Fibroblast of skin of scalp (primary cell): ENCODE results near the gene KLF8. TPM values are rescaled to one million over a fixed set of nuclear protein-coding genes. Genes with fewer than 3 reads are reported as not detected.
"Not testable (repeated sequence)": the region's sequence is repeated elsewhere in the genome, so short reads cannot be mapped to it uniquely, and the experiment has no call there.

ENCODE experiments used
- DNase-seq: peaks from one replicate; pipeline ENCODE4 v3.0.0-alpha.2; 2013
- polyA plus RNA-seq, 2 experiments: library from polyadenylated mRNA; unstranded; fragments of 120-200 nt; gene quantifications; one replicate each; pipeline ENCODE4 v1.2.1, GENCODE V29; 2013; ENCODE audit not compliant: insufficient read length in 2 of 2

The KLF8 gene
- 0.61 TPM for polyA plus RNA-seq (2013, experiment 1 of 2; ENCODE audit: insufficient read length)
- 1.1 TPM for polyA plus RNA-seq (2013, experiment 2 of 2; ENCODE audit: insufficient read length)

DNA sequence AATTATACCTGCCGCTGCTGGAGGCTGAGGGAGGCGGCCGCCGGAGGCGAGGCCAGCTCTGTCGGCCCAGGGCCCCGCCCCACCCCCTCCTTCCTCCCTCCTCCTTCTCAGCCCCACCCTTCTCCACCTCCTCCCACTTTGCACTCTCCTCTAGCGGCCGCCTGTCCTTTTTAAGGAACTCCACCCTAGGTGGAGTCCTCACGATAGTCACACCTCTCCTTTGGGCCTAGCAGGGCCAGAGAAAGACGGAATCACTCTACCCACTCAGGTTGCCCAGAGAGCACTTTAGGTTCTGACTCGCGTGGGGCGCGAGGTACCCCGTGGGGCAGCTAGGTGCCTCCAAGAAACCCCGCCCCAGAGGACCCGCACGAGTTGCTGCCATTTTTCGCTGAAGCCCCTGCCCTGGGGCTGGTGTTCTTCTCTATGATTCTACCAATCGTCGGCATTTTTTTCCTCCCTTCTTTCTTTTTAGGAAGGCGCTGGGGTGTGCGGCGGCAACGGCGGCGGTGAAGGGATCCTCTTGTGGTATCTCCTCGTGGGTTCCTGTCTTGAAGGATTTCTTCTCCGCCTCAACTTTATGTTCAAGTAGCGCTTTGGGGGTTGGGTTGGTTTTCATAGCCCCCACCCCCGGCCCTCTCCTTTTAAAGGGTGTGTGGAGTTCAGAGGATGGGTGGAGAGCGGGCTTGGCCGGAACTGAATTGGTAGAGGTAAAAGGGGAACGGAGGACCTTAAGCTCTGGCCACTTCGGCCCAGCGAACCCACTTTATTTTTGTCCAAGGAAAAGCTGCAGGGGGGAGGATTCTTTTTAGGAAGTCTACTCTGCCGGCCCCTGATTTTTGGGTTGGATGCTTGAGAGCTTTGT, at the start of gene KLF8:
Gene KLF8 (plus strand): TSS at position 136 of the 862 bp plus-strand sequence. CDS start 979 bp downstream, outside the sequence.
- DNase-seq, result peak; percentile 4

- not testable (repeated sequence) for DNase-seq
Measured at GRCh38 chrX:56206945-56207344, 25.2 kb upstream of the KLF8 start.

- no peak for DNase-seq
Measured at GRCh38 chrX:56211701-56212100, 20.5 kb upstream of the KLF8 start.

GRCh38 chrX:56216332-56216731, 15.8 kb upstream of the KLF8 start:
- no peak for DNase-seq

GRCh38 chrX:56219700-56220099, 12.5 kb upstream of the KLF8 start:
- no peak for DNase-seq

GRCh38 chrX:56221101-56221500, 11.1 kb upstream of the KLF8 start:
- DNase-seq, result no peak

DNA sequence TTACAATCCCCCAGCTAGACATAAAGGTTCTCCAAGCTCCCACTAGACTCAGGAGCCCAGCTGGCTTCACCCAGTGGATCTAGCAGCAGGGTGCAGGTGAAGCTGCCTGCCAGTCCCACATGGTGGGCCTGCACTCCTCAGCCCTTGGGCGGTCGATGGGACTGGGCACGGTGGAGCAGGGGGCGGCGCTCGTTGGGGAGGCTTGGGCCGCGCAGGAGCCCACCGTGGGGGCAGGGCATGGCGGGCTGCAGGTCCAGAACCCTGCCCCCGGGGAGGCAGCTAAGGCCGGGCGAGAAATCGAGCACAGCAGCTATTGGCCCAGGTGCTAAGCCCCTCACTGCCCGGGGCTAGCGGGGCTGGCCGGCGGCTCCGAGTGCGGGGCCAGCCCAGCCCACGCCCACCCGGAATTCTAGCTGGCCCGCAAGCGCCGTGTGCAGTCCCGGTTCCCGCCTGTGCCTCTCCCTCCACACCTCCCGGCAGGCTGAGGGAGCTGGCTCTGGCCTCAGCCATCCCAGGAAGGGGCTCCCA, 9.6 kb upstream of the KLF8 start:
- DNase-seq, result no peak

DNA sequence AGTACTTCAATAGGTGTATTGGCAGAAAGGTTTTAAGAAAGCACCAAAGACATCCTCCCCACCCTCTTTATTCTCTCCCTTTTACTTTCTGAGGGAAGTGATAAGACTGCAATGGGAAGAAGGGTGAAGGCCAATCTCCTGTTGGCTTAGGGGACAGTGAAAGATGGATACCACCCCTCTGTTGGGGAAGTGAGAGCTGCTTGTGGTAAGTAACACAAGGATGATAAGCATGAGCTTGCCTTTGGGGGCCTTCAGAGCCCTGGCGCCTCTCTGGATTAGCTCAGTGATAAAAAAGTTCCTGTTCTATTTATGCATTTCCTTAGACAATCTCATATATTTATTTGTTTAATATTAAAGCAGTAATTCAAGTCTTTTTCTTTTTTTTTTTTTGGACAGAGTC, 5.2 kb upstream of the KLF8 start:
- no peak for DNase-seq

- DNase-seq, result no peak
Measured at GRCh38 chrX:56228914-56229313, 3.2 kb upstream of the KLF8 start.

- DNase-seq, result no peak
Measured at GRCh38 chrX:56231537-56232090, 542 bp upstream of the KLF8 start.

DNA sequence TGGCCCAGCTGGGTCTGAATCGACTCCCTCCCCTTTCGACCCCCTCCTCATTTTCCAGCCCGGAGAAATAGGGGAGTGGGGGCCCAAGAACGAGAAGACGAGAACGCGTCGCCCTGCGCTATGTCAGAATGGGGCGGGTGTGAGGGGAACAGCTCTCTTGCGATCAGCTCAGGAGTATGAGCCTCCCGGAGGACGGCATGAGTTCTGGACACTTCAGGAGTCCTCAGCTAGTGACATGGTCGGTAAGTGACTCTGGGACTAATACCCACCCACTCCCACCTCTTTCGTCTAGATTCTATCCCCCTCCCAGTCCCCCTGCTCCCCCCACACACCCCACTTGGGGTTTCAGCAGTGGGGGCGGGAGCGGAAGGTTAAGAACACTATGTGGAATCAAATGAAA, 944 bp downstream of the KLF8 start:
- no peak for DNase-seq

- peak; percentile 12 for DNase-seq
Measured at GRCh38 chrX:56233682-56234081, 1.5 kb downstream of the KLF8 start.

DNA sequence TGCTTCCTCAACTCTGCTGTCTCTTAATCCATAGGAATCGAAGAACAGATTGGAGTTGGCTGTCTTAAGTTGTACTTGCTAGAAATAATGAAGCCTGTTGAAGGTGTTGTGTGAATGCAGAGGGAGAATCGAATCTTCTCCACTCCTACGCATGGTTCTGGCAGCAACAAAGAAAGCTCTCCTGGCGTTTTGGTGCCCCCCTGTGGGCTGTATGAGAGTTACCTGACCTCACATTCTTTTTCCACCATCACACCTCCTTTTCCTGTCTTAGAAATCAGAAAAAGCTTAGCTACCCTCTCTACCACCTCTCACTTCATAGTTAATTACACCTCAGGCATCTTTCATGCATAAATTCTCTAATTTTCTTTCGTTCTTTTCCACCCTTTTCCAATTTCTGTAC, 16.3 kb downstream of the KLF8 start:
- DNase-seq, result peak; percentile 23

GRCh38 chrX:56253832-56254703, 21.9 kb downstream of the KLF8 start:
- DNase-seq, result no peak

DNA sequence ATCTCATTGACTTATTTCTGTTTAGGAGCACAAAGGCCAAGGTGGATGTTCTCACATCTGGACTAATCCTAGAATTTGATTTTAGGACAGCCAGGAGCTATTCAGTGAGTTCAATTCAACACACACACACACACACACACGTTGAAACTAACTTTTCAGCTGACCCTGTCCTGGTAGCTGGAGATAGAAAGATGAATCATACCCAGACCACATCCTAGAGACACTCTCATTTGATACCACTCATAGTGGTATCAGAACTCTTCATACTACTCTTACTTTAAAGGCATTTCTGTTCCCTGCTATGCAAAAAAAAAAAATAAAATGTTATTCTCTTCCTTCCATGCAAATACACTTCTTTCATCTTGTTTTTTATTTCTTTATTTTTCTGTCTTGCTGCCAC, 36.7 kb downstream of the KLF8 start:
- peak; percentile 0 for DNase-seq

GRCh38 chrX:56278692-56279091, 46.5 kb downstream of the KLF8 start:
- DNase-seq, result no peak

DNA sequence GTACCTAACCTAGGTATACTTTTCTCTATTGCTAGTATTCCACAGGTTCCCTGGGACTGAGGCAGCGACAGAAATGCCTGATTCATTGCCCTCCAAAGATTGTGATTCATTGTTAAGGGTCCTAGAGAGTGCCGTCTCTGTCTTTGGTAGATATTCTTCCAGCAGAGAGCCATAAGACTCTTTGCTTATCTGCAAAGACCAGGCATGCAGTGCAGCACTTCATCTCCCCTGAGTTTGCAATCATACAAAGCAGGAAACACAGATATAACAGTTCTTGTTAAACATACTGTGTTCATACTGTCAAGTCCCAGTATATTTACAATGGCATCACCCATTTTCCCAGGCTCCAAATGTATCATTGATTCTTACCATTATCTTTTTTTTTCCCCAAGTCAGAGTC, 47.7 kb downstream of the KLF8 start:
- no peak for DNase-seq

DNA sequence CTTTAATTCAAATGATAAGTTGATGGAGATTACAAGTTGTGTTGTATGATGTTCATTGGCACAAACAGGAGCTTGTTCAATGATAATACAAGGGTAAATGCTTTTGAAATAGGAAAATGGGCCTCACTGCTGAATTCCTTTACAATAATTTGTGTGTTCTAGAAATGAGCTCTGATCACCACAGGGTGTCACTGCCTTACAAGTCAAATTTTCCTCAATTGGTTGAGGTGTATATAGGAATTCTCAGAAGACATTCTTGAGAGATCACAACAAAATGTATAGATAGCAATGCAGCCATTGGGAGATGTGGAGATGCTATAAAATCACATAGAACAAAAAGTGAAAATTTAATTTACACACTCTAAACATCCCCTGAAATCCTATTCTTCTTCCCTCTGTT, 49.6 kb downstream of the KLF8 start:
- DNase-seq, result peak; percentile 7

DNA sequence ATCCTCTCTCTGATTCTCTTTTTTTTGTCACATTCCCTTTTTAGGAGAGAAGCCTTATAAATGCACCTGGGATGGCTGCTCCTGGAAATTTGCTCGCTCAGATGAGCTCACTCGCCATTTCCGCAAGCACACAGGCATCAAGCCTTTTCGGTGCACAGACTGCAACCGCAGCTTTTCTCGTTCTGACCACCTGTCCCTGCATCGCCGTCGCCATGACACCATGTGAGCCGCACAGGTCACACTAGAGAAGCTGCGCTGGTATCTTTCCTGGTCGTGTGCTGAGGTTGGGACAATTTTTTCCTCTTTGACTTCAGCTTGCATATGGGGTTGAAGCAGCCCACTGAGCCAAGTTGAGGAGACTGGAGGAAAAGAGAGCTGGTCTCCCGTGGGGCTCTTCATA, 52.1 kb downstream of the KLF8 start:
- DNase-seq, result no peak

DNA sequence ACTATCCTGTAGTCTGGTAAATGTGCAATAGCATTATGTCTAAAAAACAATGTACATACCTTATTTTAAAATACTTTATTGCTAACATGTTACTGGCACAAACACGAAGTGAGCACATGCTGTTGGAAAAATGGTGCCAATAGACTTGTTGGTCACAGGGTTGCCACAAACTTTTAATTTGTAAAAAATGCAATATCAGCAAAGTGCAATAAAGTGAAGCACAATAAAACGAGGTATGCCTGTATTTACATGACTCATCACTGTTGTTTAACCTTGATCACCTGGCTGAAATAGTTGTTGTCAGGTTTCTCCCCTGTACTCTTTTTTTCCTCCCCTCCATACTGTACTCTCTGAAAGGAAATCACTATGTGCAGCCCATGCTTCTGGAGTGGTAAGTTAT, 56.5 kb downstream of the KLF8 start:
- DNase-seq, result no peak

DNA sequence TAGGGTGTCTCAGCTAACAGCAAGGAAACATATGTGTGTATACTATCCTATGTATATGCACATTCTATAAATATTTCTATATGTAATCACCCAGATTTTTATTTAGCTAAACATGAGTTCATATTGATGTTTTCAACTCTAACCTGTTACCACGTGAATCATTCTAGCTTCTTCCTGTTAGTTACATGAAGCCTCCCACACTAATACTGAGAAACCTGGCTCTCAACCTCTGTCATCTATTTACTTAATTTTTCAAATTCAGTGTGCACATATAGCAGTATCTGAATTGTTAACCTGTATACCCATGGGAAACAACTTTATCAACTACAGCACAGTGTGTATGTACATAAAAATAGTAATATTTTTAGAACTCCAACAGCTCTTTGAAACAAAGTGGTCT, 57.3 kb downstream of the KLF8 start:
- no peak for DNase-seq

DNA sequence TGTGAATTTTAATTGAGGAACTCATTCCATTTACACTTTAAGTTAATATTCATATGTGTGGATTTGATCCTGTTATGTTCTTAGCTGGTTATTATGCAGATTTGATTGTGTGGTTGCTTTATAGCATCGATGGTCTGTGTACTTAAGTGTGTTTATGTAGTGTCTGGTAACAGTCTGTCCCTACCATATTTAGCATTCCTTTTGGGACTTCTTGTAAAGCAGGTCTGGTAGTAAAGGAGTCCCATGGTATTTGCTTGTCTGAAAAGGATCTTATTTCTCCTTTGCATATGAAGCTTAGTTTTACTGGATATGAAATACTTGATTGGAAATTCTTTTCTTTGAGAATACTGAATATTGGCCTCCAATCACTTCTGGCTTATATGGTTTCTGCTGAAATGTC, 76.6 kb downstream of the KLF8 start:
- DNase-seq, result no peak

DNA sequence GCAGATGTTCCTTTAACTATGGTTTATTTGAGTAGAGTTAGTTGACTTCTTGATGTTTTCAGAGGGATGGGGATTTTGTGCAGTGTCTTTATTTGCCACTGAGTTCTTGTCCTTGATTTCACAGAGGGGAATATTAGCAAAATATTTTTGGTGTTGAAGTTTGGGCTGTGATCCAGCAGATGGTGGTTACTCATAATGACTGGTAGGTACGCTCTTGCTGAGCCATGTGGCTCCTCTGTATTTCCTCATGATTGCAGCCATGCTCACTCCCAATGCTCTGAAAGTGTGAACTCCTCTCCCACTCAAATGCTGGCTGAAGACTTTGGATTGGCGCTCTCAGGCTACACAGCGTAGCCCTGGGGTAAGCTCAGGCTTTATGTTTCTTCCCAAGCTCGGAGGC, 77.7 kb downstream of the KLF8 start:
- DNase-seq, result no peak
